Measurements from ENCODE around the gene KLF2.

GRCh38 chr19:16340654-16341053 is 16.0 kb downstream of the KLF2 start:
- no peak for TF ChIP-seq CTCF (IDR thresholded peaks at IDR 0.05)
- no peak for TF ChIP-seq POLR2A (IDR thresholded peaks at IDR 0.05)
- TF ChIP-seq POLR2AphosphoS5 (IDR thresholded peaks at IDR 0.05) = no peak
- no peak for TF ChIP-seq EP300 (IDR thresholded peaks at IDR 0.05)
